Limb (tissue), 2 donors: Measurements from ENCODE around the gene CASP3.

Experiments
- DNase-seq, 2 donors: peaks; one replicate each; pipeline ENCODE4 v3.0.0-alpha.2; 2016; ENCODE audit errors: extremely low spot score in 2 of 2

Gene CASP3

DNA sequence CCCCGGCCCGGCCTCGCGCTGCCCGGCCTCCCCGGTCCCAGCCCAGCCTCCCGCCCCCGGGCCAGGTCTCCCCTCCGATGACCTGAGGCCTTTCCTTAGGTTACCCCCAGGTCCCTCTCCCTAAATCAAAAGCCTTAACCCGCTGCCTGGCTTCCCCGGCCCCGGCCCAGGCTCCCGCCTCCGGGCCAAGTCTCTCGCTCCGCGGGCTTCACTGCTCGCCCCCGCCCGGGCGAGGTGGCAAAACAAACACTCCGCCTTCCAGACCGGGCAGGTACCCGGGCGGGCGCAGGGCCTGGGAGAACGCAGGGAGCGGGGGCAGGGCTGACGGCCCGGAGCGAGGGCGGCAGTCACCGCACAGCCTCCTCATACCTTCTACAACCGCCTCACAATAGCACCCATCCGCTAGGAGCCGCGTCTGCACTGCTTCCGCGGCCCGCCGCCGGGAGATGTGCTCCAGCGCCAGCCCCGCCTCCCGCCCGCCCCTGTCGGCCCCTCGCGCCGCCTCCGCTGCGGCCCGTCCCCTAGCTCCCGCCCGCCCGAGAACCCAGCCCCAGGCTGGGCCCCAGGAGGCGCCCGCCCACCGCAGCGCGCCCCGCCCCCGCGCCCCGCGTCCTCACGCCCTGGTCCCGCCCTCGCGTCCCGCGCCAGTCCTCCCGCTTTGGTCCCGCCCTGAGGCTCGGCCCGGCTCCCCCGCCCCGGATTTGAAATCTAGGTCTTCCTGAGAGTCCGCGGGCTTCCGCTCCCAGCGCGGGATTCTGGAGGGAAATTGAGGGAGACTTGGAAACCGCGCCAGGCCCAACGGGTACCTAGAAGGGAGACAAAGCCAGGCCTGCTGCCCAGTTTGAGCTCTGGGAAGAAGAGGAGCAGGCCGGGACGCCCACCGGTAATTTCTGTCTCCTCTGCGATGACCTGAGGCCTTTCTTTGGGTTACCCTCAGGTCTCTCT lies at the start of gene CASP3, which contains the start of gene PRIMPOL:
Gene CASP3, minus strand, starts transcription at position 422 of the 945 bp plus-strand sequence. CDS start 10,994 bp downstream, outside the sequence.
Gene PRIMPOL, plus strand, starts transcription at position 713 of the 945 bp plus-strand sequence. CDS start 7,403 bp downstream, outside the sequence.
- peak; percentile 95 to 99 for DNase-seq

DNA sequence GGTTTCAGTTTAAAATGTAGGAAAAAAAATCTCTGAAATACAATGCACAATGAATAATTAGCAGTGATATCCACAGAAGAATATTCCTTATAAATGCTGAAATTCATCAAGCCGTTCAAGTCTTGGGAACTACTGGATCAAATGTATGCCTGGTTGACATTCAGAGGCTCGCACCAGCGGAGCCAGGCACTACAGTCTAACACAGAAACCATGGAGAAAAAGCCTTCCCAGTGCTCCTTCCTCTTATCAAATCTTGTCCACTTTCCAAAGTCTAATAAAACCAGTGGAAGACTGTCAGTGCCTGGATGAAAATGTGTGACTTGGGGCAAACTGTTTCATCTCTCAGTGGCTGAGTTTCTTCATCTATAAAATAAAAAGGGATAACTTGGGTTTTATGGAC lies 48.7 kb upstream of the CASP3 start:
- DNase-seq: no peak

DNA sequence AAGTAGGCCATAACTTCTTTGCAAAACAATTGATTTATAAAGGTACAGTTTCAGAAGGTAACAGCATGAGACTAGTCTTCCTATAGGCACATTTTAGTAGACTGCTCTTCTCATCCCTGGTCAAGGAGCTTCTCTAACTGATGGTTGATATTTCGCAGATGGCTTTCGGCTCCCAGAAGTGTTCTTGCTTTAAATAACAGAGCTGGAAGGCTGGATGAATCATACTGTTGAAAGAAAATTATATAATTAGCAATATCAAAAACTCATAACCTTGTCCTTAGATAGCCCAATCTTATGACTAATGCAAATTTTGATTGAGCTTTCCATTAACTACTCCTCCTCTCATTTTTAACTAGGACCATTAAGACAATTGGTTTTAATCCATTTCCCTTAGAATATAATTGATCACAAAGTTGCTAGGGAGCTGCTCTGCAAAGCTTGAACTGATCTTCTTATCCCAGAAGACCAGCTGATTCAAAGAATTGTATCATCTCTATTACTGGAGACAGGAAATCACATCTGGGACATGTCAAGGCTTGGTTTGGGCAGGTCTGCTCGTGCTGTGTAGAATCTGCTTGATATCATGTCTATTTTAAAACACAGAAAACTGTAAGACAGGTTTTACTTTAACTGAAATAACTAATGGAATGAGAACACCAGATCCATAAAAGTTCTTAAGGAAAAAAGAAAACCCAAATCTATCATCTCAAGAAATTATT lies 46.1 kb upstream of the CASP3 start:
- DNase-seq: no peak

DNA sequence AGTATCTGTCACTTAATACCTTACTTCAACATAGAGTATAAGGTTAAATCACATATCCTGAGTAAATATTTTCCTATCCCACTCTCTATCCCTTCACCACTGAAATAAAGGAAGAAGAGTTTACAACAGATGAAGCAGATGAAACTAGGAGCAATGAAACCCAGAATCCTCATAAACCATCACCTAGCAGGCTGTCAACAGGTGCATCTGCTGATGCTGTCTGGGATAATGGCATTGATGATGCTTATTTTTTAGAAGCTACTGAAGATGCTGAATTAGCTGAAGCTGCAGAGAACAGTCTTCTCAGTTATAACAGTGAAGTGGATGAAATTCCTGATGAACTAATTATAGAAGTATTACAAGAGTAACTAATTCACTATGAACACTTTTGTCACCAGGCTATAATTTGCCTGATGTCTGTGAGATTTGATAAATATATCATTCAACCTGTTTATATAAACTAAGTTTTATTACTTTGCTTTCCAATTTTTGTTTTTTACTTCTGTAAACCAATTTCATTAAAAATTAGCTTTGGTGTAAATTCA lies 45.2 kb upstream of the CASP3 start:
- no peak for DNase-seq

DNA sequence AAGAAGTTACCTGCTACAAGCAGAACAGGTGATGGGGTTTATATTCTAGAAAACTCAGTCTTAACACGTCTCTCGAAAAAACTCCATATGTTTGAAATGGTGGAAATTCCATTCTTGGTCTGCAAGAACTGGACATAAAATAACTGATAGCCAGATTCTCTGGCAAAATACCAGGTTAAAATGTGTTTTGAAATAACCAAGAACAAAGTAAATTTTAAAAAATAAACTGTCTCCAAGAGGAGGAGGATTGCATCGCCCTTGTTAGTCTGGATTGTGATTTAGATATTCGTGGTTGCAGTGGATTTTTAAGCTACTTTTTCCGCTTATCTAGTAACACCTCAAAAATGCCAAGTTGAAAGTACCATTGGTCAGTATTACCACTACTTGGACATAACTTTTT lies 43.8 kb upstream of the CASP3 start:
- no peak for DNase-seq

DNA sequence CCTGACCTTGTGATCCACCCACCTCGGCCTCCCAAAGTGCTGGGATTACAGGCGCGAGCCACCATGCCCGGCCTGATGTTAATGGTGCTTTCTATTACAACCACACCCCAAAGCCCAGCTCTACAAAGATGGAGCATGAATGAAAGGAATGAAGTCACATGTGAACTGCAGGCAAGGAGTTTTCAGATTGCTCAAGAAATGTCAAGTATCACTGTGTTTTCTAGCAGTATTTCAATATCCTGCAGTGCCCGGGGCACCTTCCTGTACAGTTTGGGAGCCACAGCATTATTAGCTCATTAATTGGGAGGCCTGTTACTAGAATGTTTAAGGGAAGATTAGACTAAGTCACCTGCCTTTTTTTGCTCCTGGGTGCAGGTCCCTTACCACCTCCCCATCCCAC lies 40.4 kb upstream of the CASP3 start:
- no peak for DNase-seq

DNA sequence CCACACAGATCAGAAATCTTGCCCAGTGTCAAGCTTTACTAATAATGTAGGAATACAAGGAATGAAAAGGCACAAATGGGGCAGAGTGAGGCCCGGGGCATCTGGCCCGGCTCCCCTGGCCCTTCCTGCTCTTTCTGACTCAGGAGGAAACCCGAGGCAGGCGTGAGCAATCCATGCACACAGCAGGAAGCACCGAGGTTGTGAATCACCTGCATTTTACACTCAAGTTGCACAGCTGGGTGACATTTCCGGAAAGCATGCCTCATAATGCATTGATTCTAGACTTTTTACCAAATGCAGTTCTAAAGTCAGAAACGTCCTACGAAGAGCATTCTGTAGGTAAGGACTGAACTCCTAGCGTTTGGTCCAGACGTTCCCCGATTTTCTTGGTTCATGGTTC lies 39.2 kb upstream of the CASP3 start:
- DNase-seq: no peak

DNA sequence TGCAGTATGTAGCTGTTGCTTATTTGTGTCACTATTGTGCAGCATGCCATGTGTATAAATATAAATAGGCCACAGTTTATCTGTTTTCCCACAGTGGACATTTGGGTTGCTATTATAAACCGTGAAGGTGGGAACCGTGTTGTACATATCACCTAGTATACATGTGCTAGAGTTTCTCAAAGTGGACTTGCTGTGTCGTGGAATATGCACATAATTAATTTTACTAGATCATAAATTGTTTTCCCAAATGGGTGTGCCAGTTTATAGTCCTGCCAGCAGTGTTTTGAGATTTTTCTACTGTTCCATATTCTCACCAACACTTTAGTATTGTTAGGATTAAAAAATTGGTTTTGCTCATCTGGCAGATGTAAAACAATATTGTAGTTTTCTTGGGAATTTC lies 38.8 kb upstream of the CASP3 start:
- no peak for DNase-seq

DNA sequence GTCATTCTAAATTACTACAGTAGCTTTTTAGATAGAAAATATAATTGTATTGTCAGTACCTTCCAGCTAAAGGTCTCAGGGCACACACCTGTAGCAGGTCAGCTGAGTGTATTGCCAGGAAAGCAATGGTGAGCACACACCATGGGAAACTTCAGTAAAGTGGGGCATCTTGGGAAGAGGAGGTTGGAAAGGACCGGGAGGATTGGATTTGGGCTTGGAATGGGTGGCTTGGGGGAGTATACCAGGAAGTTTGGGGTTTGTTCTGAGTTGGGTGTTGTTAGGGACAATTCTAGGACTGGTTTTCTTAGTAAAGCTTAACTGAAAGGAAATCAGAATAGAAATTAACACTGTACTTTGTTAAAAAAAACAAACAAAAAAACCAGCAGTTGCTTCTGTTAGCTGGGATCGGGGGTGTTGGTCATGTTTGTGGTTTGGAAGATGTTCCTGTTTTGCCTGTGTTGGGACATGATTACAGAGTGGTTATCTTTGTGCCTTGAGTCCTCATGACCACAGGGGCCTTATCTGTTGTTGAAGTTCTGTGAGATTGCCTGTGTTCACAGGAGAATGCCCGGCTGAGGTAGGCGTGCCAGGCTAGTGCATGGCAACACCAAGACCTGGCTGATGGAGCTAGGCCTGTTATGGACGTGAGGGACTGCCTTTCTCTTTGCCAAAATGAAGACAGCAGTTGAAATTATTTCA lies 35.4 kb upstream of the CASP3 start:
- DNase-seq: no peak

DNA sequence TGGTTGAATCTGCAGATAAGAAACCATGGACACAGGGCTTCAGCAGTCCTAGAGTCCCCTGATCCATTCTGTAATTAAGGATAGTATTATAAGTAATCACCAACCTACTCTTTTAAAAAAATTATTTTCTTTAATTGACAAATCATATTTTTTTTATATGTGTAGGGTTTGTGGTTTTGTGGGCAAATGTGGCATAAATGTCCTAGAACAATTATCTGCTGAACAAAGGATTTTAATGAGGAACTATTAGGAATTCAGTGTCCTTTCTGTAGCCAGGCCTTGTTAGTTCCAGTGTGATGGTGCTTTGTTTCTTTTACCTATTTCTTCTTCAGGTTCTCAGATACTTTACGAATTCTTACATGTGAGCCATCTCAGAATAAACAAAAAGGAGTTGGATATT lies 32.7 kb upstream of the CASP3 start:
- DNase-seq: no peak

DNA sequence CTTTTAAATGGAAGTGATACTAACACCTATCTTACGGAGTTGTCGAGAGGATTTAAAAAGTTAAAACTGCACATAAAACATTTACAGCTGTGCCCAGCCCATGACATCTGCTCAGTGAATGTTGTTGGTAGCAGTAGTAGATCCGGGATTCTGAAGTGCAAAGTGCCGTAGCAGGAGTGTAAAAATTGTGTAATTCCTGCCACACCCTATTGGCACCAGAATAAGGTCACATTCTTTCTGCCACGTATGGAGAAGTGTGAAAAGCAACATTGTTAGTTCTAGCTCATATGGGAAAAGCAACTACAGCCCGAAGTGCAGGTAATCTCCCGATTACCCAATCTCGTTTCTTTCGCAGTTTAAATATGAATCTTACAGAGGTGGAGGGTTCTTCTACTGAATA lies 31.5 kb upstream of the CASP3 start:
- peak in 1 of 2 donors; percentile 20 for DNase-seq

DNA sequence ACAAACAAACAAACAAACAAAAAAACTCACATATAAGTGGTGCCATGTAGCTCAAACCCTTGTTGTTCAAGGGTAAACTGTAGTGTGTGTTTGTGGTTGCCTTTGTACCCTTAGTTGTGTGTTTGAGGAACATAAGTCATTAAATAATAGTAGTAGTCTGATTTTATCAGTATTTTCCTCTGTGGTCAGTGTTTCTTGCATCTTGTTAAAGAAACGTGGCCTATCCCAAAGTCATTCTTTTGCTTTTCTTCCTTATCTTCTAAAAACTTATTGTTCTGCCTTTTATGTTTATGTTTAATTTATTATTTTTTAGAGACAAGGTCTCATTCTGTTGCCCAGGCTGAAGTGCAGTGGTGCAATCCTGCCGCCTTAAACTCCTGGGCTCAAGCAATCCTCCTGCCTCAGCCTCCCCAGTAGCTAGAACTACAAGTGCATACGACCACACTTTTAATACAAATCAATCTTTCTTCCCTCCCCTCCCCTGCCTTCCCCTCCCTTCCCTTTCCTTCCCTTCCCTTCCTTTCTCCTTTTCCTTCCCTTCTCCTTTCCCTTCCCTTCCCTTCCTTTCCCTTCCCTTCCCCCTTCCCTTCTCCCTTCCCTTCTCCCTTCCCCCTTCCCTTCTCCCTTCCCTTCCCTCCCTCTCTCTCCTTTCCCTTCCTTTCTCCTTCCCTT lies 26.7 kb upstream of the CASP3 start:
- no peak for DNase-seq

DNA sequence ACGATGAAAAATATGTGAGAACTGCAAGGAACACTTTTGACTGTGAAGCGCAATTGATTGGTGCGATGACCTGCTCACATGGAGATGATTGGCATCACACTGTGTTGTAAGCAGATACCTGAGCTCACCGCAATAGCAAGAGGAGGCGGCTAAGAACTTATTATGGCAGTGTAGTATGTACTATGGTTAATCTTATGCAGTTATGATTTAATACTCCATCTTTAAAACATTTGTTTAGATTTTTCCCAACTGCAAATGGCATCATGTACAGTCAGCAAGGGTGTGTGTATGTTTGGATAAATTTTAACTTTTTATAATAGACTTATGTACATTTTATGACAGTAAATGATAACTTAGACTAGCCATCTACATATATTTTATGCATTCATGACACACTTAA lies 25.8 kb upstream of the CASP3 start:
- no peak for DNase-seq

DNA sequence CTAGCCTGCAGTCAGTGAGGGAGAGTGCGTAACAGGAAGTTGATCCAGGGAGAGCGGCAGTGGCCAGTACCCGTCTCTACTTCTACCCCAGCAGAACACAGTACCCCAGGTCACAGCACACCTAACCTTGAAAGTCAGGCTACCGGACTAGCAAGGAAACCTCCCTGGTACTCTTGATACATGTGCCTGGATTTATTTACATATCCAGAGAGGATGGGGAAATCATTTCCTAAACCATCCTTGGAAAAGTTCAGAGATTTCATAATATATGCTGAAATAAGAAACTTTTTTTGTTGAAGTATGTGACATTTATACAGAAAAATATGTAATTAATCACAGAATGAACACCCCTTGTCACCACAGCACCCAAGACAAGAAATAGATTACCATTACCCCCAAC lies 24.8 kb upstream of the CASP3 start:
- no peak for DNase-seq

DNA sequence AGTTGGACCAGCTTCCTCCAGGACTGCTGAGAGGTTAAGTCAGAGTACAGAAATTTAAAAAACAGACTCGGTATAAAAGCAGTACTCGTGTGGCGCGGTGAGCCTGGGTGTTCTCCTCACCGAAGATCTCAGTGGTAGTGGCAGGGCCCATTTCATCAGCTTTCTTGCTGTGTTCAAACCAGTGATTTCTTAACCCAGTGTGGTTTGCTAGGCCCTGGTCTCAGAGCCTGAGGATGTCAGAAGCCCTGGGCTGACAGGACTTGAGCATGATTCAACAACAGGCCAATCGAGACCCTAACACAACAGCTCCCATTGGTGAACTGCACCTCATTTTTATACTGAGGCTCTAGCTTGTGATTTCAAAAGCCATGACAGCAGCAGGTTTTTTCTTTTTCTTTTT lies 23.5 kb upstream of the CASP3 start:
- DNase-seq: no peak

DNA sequence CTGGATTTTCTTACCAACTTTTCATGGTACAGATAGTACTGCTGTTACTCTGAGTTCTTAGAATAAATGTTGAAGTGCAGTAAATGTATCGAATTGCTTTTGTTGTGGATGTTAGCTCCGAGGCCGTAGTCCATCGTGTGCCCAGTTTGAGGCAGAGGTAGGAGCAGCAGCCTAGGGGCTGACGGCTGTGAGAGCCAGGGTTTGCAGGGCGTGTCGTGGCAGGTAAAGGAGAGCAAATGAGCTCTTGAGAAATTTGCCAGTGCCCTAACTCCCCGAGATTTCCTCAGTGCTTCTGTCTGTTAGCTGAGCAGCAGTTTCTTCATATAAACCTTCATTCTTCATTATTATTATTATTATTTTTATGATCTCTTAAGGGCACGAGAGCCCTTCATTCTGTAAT lies 21.9 kb upstream of the CASP3 start:
- no peak for DNase-seq

DNA sequence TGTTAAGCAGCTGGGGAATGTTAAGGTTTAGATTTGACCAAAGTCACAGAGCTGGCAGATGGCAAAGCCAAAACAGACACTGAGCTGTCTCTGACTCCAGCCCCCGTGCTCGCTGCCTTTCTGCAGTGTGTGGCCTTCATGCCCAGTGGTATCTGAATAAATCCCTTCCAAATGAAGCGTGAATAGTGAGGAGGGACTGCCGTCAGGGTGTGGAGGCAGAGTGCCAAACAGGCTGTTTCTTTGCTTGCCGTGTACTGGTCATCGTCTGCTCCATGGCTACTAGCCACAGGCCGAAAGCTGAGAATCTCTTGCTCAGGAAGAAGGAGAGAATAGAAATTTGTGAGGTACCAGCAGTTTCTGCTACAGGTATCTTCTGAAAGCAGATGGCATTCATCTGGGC lies 20.0 kb upstream of the CASP3 start:
- DNase-seq: no peak

DNA sequence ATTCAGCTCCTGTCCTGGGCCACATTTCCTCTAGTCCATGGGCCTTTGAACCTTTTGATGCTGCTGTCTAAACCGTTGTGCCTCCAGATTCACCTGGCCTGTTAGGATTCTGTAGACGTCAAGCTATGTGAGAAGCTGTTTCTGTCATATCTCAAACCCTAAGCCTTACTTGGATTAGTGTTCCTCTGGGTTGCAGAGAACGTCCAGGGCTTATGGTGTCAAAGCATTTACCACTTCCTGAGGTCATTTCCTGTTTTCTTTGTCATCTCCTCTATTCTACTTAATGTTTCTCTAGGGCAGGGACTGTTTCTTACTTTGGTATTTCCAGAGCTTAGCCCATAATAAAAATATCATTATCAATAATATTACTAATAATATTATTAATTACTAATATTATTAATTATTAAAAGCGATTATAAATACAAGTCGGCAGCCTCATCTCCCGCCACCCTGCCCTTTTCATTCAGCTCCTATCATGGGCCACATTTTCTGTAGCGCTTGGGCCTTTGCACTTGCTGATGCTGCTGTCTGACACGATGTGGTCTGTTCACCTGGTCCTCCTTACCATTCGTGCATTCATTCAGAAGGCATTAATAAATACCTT lies 19.4 kb upstream of the CASP3 start:
- DNase-seq: no peak

DNA sequence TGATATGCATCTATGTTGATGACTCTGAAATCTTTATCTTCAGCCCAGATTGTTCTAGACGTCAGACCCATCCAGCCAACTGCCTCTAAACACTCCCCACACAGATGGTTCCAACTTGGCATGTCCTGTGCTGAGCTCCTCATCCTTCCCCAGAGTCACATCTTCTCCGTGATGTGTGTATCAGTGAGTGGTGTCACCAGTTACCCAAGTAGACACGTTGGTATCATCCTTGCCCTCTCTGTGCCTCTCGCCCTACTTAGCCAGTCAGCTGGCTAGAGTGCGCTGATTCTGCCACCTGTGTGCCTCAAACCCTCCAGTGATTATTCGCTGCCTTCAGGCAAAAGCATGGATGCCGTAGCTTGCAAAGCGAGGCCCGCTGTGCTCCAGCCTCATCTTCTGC lies 18.8 kb upstream of the CASP3 start:
- DNase-seq: no peak

DNA sequence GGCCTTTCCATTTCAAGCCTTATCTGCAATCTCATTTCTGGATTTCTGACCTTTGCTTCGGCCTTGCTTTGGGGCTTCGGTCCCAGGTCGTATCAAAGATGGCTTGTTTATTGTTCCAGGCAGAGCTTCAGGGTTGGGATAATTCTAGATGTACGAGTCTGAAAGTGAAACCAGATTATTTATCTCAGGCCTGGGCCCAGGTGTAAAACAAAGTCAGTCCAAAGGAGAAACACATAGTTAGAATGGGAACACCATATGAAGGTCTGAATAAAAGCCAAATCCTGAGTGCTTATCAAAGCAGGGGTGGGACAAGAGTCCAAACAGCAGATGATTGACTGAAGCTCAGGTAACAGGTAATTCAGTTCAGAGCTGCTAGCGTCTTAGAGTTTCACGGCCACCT lies 17.4 kb upstream of the CASP3 start:
- DNase-seq: no peak
